ENCODE data around the gene CLIP4.

DNA sequence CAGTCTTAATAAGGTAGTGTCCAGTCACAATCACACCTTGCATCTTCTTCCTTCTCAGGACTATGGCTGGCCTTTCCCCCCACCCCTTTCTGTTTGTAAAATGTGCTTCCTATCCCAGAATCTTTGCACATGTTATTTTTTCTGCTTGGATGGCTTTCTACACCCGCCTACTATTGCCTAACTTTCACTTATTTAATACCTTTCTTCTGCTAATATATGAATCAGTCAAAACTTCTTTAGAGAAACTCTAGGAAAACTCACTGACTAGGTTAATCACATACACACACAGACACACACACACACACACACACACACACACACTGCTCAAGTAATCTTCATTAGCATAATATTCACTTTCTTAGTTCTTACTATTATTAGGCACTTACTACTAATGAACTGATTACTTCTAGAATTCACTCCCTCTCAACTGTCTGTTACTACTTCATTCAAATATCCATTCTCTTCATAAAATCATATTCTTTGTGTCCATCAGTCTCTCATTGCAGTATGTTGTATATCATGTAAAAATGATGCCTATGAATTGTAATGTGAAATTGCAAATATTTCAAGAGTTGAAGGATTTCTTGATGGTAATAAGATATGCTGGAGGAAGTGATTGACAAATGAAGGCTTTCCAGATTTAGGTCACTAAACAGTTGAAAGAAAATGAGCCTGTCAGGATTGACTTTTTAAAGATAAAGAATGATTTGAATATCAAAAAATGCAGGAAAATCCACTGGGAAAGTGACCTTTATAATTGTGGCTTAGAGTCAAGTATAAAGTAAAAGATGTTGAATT, 51.2 kb downstream of the CLIP4 start:
- TF ChIP-seq, protein P1, sequence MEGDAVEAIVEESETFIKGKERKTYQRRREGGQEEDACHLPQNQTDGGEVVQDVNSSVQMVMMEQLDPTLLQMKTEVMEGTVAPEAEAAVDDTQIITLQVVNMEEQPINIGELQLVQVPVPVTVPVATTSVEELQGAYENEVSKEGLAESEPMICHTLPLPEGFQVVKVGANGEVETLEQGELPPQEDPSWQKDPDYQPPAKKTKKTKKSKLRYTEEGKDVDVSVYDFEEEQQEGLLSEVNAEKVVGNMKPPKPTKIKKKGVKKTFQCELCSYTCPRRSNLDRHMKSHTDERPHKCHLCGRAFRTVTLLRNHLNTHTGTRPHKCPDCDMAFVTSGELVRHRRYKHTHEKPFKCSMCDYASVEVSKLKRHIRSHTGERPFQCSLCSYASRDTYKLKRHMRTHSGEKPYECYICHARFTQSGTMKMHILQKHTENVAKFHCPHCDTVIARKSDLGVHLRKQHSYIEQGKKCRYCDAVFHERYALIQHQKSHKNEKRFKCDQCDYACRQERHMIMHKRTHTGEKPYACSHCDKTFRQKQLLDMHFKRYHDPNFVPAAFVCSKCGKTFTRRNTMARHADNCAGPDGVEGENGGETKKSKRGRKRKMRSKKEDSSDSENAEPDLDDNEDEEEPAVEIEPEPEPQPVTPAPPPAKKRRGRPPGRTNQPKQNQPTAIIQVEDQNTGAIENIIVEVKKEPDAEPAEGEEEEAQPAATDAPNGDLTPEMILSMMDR (IDR thresholded peaks at IDR 0.05 in 2 of 3, conservative IDR thresholded peaks at IDR 0.05 in 1 of 3; ENCODE audit: control insufficient read depth in 2 of 3, extremely low read depth in 1 of 3, insufficient read depth in 1 of 3, low read depth in 3 of 3, low read length in 3 of 3): no peak
- TF ChIP-seq, protein P2, sequence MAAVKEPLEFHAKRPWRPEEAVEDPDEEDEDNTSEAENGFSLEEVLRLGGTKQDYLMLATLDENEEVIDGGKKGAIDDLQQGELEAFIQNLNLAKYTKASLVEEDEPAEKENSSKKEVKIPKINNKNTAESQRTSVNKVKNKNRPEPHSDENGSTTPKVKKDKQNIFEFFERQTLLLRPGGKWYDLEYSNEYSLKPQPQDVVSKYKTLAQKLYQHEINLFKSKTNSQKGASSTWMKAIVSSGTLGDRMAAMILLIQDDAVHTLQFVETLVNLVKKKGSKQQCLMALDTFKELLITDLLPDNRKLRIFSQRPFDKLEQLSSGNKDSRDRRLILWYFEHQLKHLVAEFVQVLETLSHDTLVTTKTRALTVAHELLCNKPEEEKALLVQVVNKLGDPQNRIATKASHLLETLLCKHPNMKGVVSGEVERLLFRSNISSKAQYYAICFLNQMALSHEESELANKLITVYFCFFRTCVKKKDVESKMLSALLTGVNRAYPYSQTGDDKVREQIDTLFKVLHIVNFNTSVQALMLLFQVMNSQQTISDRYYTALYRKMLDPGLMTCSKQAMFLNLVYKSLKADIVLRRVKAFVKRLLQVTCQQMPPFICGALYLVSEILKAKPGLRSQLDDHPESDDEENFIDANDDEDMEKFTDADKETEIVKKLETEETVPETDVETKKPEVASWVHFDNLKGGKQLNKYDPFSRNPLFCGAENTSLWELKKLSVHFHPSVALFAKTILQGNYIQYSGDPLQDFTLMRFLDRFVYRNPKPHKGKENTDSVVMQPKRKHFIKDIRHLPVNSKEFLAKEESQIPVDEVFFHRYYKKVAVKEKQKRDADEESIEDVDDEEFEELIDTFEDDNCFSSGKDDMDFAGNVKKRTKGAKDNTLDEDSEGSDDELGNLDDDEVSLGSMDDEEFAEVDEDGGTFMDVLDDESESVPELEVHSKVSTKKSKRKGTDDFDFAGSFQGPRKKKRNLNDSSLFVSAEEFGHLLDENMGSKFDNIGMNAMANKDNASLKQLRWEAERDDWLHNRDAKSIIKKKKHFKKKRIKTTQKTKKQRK (IDR thresholded peaks at IDR 0.05; ENCODE audit: low read depth, low read length): no peak
- TF ChIP-seq POLR2A (IDR thresholded peaks at IDR 0.05; ENCODE audit: low read depth, low read length) (no peak), SIN3A (IDR thresholded peaks at IDR 0.05; ENCODE audit: low read depth, low read length) (no peak), FOXK2 (IDR thresholded peaks at IDR 0.05) (no peak), EP300 (IDR thresholded peaks at IDR 0.05; ENCODE audit: borderline replicate concordance in 1 of 2, control insufficient read depth in 1 of 2, low read depth in 2 of 2, low read length in 2 of 2) (no peak)

Data from GM12878 (cell line).